Upper lobe of left lung (tissue), 4 donors: ENCODE data around the gene C1orf174.

Experiments
- CTCF ChIP-seq, 6 experiments: fragments of 450-650 bp in 4 of 6; fragments of 200-600 bp in 2 of 6; sonication (generic) in 2 of 6; IDR thresholded peaks; one replicate each; pipeline ENCODE4 v1.5.1; 2016 to 2019; ENCODE audit warnings: antibody characterized with exemption in 6 of 6
- POLR2A ChIP-seq, 4 donors: fragments of 450-650 bp; IDR thresholded peaks; one replicate each; pipeline ENCODE4 v1.5.1; 2016 to 2017; ENCODE audit warnings: antibody characterized with exemption in 4 of 4, mild to moderate bottlenecking in 2 of 4

GRCh38 chr1:3918966-3919611, 19.0 kb upstream of the C1orf174 start:
- no peak for TF ChIP-seq CTCF (IDR thresholded peaks at IDR 0.05)
- TF ChIP-seq POLR2A (IDR thresholded peaks at IDR 0.05): no peak
